Measurements from ENCODE around the gene PHF3. TPM values are rescaled to one million over a fixed set of nuclear protein-coding genes. Genes with fewer than 3 reads are reported as not detected.

PHF3 gene
- total RNA-seq, 1 experiment from 2014 or later, result 40.0 TPM

Other genes starting within 250 kb of the PHF3 start
- gene PTP4A1, start 63.3 kb upstream of the PHF3 start, total RNA-seq (2021; ENCODE audit: unreplicated experiment), result 71.0 TPM